Measurements from ENCODE around the gene UBE2M. TPM values are rescaled to one million over a fixed set of nuclear protein-coding genes. Genes with fewer than 3 reads are reported as not detected.

Gene UBE2M
- polyA plus RNA-seq, 1 of the 3 experiments (the other 2 are of a cell fraction): 135 TPM

DNA sequence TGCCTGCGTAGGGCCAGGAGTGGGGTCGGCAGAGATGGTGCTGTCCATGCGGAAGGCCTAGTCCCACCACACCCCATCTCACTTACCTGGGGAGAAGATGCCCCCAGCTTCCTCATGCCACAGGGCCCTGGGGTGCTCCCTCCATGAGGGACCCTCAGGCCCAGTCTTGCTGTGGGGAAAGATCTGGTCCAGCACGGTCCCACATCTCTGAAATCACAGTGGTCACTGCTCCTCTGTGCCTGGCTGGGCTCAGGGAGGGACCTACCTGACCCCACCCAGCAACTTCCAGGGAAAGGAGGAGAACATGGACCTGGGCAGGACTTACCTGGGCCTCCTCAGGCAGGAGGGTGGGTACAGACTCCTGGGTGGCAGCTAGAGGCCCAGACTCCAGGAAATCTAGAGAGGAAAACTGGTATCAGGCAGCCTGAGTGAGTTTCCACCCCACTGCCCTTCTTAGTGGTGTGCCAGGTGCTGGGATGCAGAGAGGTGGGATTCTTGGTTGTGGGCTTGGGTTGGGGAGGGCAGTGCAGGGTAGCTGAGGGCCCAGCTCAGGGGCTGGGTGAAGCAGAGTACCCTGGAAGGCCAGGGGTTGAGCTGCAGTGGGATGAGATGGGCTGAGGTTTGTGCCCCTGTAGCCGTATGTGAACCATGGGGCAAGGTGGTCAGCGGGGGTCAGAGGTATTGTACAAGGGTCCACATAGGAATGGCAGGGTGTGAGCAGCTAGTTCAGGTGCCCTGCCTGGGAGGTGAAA lies 11.0 kb upstream of the UBE2M start (continued):
- TF ChIP-seq EP300 (IDR thresholded peaks at IDR 0.05; ENCODE audit: borderline replicate concordance in 1 of 2, low read depth in 1 of 2, low read length in 1 of 2): no peak

DNA sequence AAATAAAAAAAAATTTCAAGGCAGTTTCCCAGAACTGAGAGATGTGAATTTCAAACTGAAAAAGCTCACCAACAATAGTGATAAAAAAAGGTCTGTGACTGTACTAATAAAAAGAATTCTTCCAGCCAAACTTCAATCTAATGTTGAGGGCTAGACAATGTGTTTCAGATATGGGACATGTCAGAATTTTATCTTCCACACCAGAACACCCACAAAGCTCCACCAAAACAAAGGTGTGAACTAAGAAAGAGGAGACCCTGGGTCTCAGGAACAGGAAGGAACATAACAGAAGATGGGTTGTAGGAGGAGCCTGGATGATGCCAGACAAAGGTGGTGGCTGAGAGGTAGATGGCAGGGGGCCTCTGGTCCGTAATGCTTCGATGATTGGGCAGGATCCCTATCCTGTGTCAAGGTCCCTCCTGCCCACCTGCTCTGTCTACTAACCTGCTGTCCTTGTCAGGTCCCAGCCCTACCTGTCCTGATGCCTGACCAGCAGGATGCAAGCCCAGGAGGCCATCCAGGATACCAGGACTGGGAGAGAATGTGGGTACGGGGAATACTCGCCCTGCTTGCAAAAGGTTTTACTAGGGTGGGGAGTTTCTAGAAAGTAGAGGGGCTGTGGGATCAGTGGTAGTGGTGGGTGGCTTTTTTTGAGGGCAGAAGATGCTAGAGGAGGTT lies 10.2 kb upstream of the UBE2M start:
- ChIA-PET CTCF (interaction anchor here (1.9 kb wide), 1 partner anchor 49 kb away, joined by 9 read pairs; the partner anchor contains the start of gene ZBTB45), POLR2A (interaction anchor here (0.8 kb wide), 1 partner anchor 10 kb away, joined by 3 read pairs; the partner anchor contains the start of gene UBE2M)
- Histone ChIP-seq H3K4me2 (no peak overlapping the region), H3K4me1 (ENCODE audit: control insufficient read depth in 1 of 2, insufficient read depth in 2 of 2, low read depth in 1 of 2, low read length in 1 of 2) (peaks cover 4 to 17% of the 10 kb centered on the region in 2 experiments; a peak in 2 of 4 replicates), H2AFZ (ENCODE audit: low read depth) (no peak overlapping the region), H3K9me3 (no peaks in the 10 kb centered on the region), H3F3A (replicated peaks; ENCODE audit: insufficient read depth) (peaks cover 18% of the 10 kb centered on the region), H3K4me3 (ENCODE audit: low read depth in 2 of 2, low read length in 1 of 2) (no peak overlapping the region), H3K9ac (no peak overlapping the region), H3K27me3 (ENCODE audit: insufficient read depth) (no peaks in the 10 kb centered on the region), H3K9me2 (no peaks in the 10 kb centered on the region), H3K36me3 (replicated peaks in 1 of 2; ENCODE audit: control insufficient read depth in 1 of 2, insufficient read depth in 2 of 2, low read length in 1 of 2) (peaks cover 15 to 33% of the 10 kb centered on the region in 2 experiments), H3K79me2 (ENCODE audit: insufficient read depth) (peaks cover 11% of the 10 kb centered on the region; the same call in 1 of the 2 replicates), H4K20me1 (ENCODE audit: insufficient read depth) (no peaks in the 10 kb centered on the region), H3K27ac (ENCODE audit: low read depth in 2 of 2, low read length in 1 of 2) (no peak overlapping the region)
- TF ChIP-seq EZH2phosphoT487 (IDR thresholded peaks at IDR 0.05; ENCODE audit: borderline replicate concordance, low read depth) (no peak), GATA2 (CRISPR knock-in tag; IDR thresholded peaks at IDR 0.05) (no peak), RCOR1 (IDR thresholded peaks at IDR 0.05; ENCODE audit: low read length) (no peak), FOXM1 (IDR thresholded peaks at IDR 0.05; ENCODE audit: low read depth) (no peak)
- TF ChIP-seq, protein P1, sequence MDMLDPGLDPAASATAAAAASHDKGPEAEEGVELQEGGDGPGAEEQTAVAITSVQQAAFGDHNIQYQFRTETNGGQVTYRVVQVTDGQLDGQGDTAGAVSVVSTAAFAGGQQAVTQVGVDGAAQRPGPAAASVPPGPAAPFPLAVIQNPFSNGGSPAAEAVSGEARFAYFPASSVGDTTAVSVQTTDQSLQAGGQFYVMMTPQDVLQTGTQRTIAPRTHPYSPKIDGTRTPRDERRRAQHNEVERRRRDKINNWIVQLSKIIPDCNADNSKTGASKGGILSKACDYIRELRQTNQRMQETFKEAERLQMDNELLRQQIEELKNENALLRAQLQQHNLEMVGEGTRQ (IDR thresholded peaks at IDR 0.05; ENCODE audit: borderline replicate concordance, low read depth, low read length): no peak
- TF ChIP-seq, protein P2, sequence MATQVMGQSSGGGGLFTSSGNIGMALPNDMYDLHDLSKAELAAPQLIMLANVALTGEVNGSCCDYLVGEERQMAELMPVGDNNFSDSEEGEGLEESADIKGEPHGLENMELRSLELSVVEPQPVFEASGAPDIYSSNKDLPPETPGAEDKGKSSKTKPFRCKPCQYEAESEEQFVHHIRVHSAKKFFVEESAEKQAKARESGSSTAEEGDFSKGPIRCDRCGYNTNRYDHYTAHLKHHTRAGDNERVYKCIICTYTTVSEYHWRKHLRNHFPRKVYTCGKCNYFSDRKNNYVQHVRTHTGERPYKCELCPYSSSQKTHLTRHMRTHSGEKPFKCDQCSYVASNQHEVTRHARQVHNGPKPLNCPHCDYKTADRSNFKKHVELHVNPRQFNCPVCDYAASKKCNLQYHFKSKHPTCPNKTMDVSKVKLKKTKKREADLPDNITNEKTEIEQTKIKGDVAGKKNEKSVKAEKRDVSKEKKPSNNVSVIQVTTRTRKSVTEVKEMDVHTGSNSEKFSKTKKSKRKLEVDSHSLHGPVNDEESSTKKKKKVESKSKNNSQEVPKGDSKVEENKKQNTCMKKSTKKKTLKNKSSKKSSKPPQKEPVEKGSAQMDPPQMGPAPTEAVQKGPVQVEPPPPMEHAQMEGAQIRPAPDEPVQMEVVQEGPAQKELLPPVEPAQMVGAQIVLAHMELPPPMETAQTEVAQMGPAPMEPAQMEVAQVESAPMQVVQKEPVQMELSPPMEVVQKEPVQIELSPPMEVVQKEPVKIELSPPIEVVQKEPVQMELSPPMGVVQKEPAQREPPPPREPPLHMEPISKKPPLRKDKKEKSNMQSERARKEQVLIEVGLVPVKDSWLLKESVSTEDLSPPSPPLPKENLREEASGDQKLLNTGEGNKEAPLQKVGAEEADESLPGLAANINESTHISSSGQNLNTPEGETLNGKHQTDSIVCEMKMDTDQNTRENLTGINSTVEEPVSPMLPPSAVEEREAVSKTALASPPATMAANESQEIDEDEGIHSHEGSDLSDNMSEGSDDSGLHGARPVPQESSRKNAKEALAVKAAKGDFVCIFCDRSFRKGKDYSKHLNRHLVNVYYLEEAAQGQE (IDR thresholded peaks at IDR 0.05; ENCODE audit: low read depth, low read length): no peak
- DNase-seq: no peak
- 96% methylated on average over 4 of the region's 4 CpGs for WGBS (ENCODE audit: low lambda C conversion rate)
